HepG2 (cell line): ENCODE data around the gene FTSJ1. TPM values are rescaled to one million over a fixed set of nuclear protein-coding genes. Genes with fewer than 3 reads are reported as not detected.

Experiments
- ATAC-seq: fragments of 200-7000 bp; cut with Tn5 transposase; 3 replicates; pipeline ENCODE4 v1.9.1; 2020; ENCODE audit warnings: mild to moderate bottlenecking, moderate library complexity
- BruUV-seq: library from RNA; stranded (reverse); fragments of 400-500 nt; replicated peaks from 2 replicates; lab custom pipeline; 2021; lab: Mats Ljungman, UMichigan
- CTCF ChIA-PET: fragments of 300-600 bp; formaldehyde crosslinking; extraction: SDS; loops from one replicate; lab custom pipeline; 2021; ENCODE audit warnings: low total read pairs, inconsistent platforms, low intra/inter-chr PET ratio; lab: Yijun Ruan, JAX
- POLR2A ChIA-PET: fragments of 350-600 bp; sonication (Branson Sonifier 250); formaldehyde crosslinking; loops from one replicate; lab custom pipeline; 2020; ENCODE audit warnings: antibody characterized with exemption, inconsistent platforms; lab: Yijun Ruan, JAX
- DNase-seq: peaks from one replicate; pipeline ENCODE4 v3.0.0-alpha.2; 2015; ENCODE audit warnings: low spot score
- FAIRE-seq: peaks from 3 replicates; lab custom pipeline; 2011; peaks lifted over from hg19 to GRCh38; lab: Jason Lieb, UNC
- H2AFZ ChIP-seq: one replicate; pipeline ENCODE4 v1.6.1; 2011; ENCODE audit warnings: low read length, inconsistent platforms
- H3K27ac ChIP-seq: fragments of 300-600 bp; 3 replicates; pipeline ENCODE4 v1.8.0; 2011; ENCODE audit warnings: mixed run types, mild to moderate bottlenecking, mixed read lengths, low read length, inconsistent platforms; ENCODE audit not compliant: insufficient read depth; ENCODE audit errors: extremely low read length
- H3K27me3 ChIP-seq, 2 experiments: fragments of 200-600 bp in 1 of 2; 2 replicates in 1 of 2; 3 replicates in 1 of 2; pipeline versions ENCODE4 v1.6.0 to v1.8.0; 2011; ENCODE audit warnings: low read length in 2 of 2, mild to moderate bottlenecking in 2 of 2, moderate library complexity in 2 of 2, inconsistent platforms in 1 of 2; ENCODE audit not compliant: insufficient read depth in 2 of 2, control insufficient read depth in 1 of 2
- H3K36me3 ChIP-seq, 2 experiments: fragments of 200-600 bp in 1 of 2; replicated peaks in 1 of 2; 2 replicates in 1 of 2; 3 replicates in 1 of 2; pipeline versions ENCODE4 v1.5.1 to v1.8.0; 2011; ENCODE audit warnings: low read length in 2 of 2, inconsistent platforms in 1 of 2; ENCODE audit not compliant: insufficient read depth in 2 of 2, control insufficient read depth in 1 of 2
- H3K4me1 ChIP-seq: 2 replicates; pipeline ENCODE4 v1.5.1; 2012; ENCODE audit warnings: low read length, inconsistent platforms; ENCODE audit not compliant: insufficient read depth
- H3K4me2 ChIP-seq: 2 replicates; pipeline ENCODE4 v1.6.0; 2011; ENCODE audit warnings: low read depth, low read length, inconsistent platforms
- H3K4me3 ChIP-seq, 3 experiments: fragments of 200-600 bp in 1 of 3; sonication (generic), shearing (Covaris generic) in 1 of 3; replicated peaks in 1 of 3; 2 replicates each; pipeline ENCODE4 v1.5.1; 2011 to 2016; ENCODE audit warnings: low read length in 3 of 3, inconsistent platforms in 2 of 3, low read depth in 2 of 3, mild to moderate bottlenecking in 2 of 3, control low read depth in 1 of 3, mixed read lengths in 1 of 3; ENCODE audit not compliant: insufficient read depth in 1 of 3
- H3K79me2 ChIP-seq: one replicate; pipeline ENCODE4 v1.6.1; 2011; ENCODE audit warnings: low read length, inconsistent platforms; ENCODE audit not compliant: insufficient read depth
- H3K9ac ChIP-seq: 2 replicates; pipeline ENCODE4 v1.6.0; 2011; ENCODE audit warnings: mild to moderate bottlenecking, low read depth, low read length, inconsistent platforms; ENCODE audit not compliant: insufficient read depth
- H3K9me3 ChIP-seq: 2 replicates; pipeline ENCODE4 v1.5.1; 2012; ENCODE audit warnings: mild to moderate bottlenecking, low read length
- H4K20me1 ChIP-seq: 2 replicates; pipeline ENCODE4 v1.6.0; 2011; ENCODE audit warnings: inconsistent platforms, mild to moderate bottlenecking, low read length, moderate library complexity; ENCODE audit not compliant: insufficient read depth
- CBX5 ChIP-seq: sonication (generic); formaldehyde crosslinking; IDR thresholded peaks from 2 replicates; pipeline ENCODE4 v1.4.0; 2020; ENCODE audit warnings: missing genetic modification reagents, borderline replicate concordance
- FLYWCH1 ChIP-seq: sonication (generic); formaldehyde crosslinking; IDR thresholded peaks from 2 replicates; pipeline ENCODE4 v1.8.1; 2023; ENCODE audit warnings: mild to moderate bottlenecking, missing genetic modification reagents
- HNRNPLL ChIP-seq: fragments of 200-400 bp; formaldehyde crosslinking; IDR thresholded peaks from 2 replicates; pipeline ENCODE4 v1.6.1; 2017; ENCODE audit warnings: mild to moderate bottlenecking, low read depth, low read length; ENCODE audit not compliant: poor library complexity, severe bottlenecking
- NCOA2 ChIP-seq: sonication (generic); formaldehyde crosslinking; IDR thresholded peaks from 2 replicates; pipeline ENCODE4 v1.8.0; 2022; ENCODE audit warnings: inconsistent platforms
- RBAK ChIP-seq: sonication (generic); formaldehyde crosslinking; IDR thresholded peaks from 2 replicates; pipeline ENCODE4 v1.5.1; 2020; ENCODE audit warnings: mild to moderate bottlenecking, missing genetic modification reagents
- TCF7L2 ChIP-seq: IDR thresholded peaks from 2 replicates; pipeline ENCODE4 v1.6.1; 2011; ENCODE audit warnings: mild to moderate bottlenecking, low read depth, low read length, moderate library complexity
- TRIM24 ChIP-seq: sonication (generic); formaldehyde crosslinking; IDR thresholded peaks from 2 replicates; pipeline ENCODE4 v1.8.0; 2022; ENCODE audit warnings: mild to moderate bottlenecking, missing genetic modification reagents
- ZNF549 ChIP-seq: sonication (generic); formaldehyde crosslinking; IDR thresholded peaks from 2 replicates; pipeline ENCODE4 v1.5.0; 2020; ENCODE audit warnings: missing genetic modification reagents
- ZNF576 ChIP-seq: sonication (generic); formaldehyde crosslinking; IDR thresholded peaks from 2 replicates; pipeline ENCODE4 v1.4.0; 2020; ENCODE audit warnings: mild to moderate bottlenecking, missing genetic modification reagents
- ZNF740 ChIP-seq: sonication (generic); formaldehyde crosslinking; IDR thresholded peaks from 2 replicates; pipeline ENCODE4 v1.4.0; 2020; ENCODE audit warnings: missing genetic modification reagents
- ZNF773 ChIP-seq: sonication (generic); formaldehyde crosslinking; IDR thresholded peaks from 2 replicates; pipeline ENCODE4 v1.4.0; 2020; ENCODE audit warnings: missing genetic modification reagents, borderline replicate concordance
- WGBS: methylation state at CpG from one replicate; pipeline ENCODE4 v1.1.6; 2017; ENCODE audit warnings: low lambda C conversion rate; 5-methylcytosine and 5-hydroxymethylcytosine counted together
- in situ Hi-C: cut with HindIII; loops from 2 replicates; pipeline ENCODE4 v1.10.0; 2017; ENCODE audit warnings: low pct_unique_long_range_greater_than_20kb; ENCODE audit not compliant: extremely low pct_ligation_motif_present
- intact Hi-C: fragments of 100-400 bp; cut with micrococcal nuclease; formaldehyde crosslinking; loops from one replicate; pipeline ENCODE4 v1.10.0; 2022; ENCODE audit not compliant: unreplicated experiment
- polyA plus RNA-seq, 8 experiments: library from polyadenylated mRNA; depleted of rRNA in 3 of 8; stranded (reverse) in 7 of 8; unstranded in 1 of 8; fragments of >200 nt; fragmentation: Illumina TruSeq in 4 of 8; extraction: Trizol in 4 of 8; gene quantifications; 2 replicates each; pipeline versions ENCODE4 v1.2.1 to v1.2.3, GENCODE V29; 2011 to 2016; ENCODE audit warnings: low read depth in 4 of 8, missing spikeins in 1 of 8, mixed read lengths in 1 of 8; ENCODE audit not compliant: insufficient read depth in 1 of 8
- total RNA-seq, 5 experiments: library from RNA; depleted of rRNA; stranded (reverse); fragments of >200 nt; fragmentation: Illumina TruSeq; extraction: Trizol; gene quantifications; 2 replicates each; pipeline ENCODE4 v1.2.3, GENCODE V29; 2016; ENCODE audit warnings: low read depth in 1 of 5
- TF ChIP-seq, protein P1 (sequence below): IDR thresholded peaks from 2 replicates; pipeline ENCODE4 v1.6.1; 2012; ENCODE audit warnings: low read depth, low read length, improper control_type of control experiment
- TF ChIP-seq, protein P2 (sequence below): IDR thresholded peaks from 2 replicates; pipeline ENCODE4 v1.6.1; 2016; ENCODE audit warnings: missing biosample characterization, missing genetic modification reagents, low read depth
- TF ChIP-seq, protein P3 (sequence below): IDR thresholded peaks from 2 replicates; pipeline ENCODE4 v1.4.0; 2020; ENCODE audit warnings: mild to moderate bottlenecking, missing genetic modification reagents

FTSJ1 gene
- total and polyA plus RNA-seq, 2 of the 13 experiments (the other 11 are each of a cell fraction or from before 2014, with no cell fraction given), result 30.3 to 37.9 TPM

DNA sequence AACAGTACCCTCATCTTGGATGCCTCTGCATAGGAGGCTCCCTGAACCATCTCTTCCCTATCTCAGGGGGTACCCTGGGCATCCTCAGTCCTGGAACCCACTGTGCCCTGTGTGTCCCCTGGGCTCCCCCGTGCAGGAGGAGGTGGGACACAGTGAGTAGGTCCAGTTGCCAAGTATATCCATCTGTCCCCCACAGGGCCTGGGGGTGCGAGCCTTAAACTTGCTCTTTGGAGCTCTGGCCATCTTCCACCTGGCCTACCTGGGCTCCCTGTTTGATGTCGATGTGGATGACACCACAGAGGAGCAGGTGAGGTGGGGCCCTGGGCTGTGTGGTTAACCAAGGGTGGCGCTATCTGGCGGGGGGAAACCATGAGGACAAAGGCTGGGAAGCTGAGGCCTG is 41.0 kb downstream of the FTSJ1 start:
- peaks cover 8% of the 10 kb centered on the region for H3K4me1 ChIP-seq
- peaks cover 1% of the 10 kb centered on the region for H3K79me2 ChIP-seq
- BruUV-seq, result no TSS peak
- H3K36me3 ChIP-seq, result no peaks in the 10 kb centered on the region
- no peak for ATAC-seq
- no peaks in the 10 kb centered on the region for H3K9me3 ChIP-seq
- no peak for DNase-seq
- ChIA-PET CTCF (no interaction called here), POLR2A (no interaction called here)
- TF ChIP-seq NCOA2 (CRISPR knock-in tag) (no peak), TRIM24 (no peak), CBX5 (CRISPR knock-in tag) (no peak), ZNF576 (CRISPR knock-in tag) (no peak), ZNF549 (CRISPR knock-in tag) (no peak), ZNF740 (CRISPR knock-in tag) (no peak), HNRNPLL (no peak), ZNF773 (CRISPR knock-in tag) (no peak), TCF7L2 (no peak), RBAK (no peak), FLYWCH1 (CRISPR knock-in tag) (no peak)
- TF ChIP-seq, protein P1, sequence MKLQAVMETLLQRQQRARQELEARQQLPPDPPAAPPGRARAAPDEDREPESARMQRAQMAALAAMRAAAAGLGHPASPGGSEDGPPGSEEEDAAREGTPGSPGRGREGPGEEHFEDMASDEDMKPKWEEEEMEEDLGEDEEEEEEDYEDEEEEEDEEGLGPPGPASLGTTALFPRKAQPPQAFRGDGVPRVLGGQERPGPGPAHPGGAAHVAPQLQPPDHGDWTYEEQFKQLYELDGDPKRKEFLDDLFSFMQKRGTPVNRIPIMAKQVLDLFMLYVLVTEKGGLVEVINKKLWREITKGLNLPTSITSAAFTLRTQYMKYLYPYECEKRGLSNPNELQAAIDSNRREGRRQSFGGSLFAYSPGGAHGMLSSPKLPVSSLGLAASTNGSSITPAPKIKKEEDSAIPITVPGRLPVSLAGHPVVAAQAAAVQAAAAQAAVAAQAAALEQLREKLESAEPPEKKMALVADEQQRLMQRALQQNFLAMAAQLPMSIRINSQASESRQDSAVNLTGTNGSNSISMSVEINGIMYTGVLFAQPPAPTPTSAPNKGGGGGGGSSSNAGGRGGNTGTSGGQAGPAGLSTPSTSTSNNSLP, result no peak
- TF ChIP-seq, protein P2, sequence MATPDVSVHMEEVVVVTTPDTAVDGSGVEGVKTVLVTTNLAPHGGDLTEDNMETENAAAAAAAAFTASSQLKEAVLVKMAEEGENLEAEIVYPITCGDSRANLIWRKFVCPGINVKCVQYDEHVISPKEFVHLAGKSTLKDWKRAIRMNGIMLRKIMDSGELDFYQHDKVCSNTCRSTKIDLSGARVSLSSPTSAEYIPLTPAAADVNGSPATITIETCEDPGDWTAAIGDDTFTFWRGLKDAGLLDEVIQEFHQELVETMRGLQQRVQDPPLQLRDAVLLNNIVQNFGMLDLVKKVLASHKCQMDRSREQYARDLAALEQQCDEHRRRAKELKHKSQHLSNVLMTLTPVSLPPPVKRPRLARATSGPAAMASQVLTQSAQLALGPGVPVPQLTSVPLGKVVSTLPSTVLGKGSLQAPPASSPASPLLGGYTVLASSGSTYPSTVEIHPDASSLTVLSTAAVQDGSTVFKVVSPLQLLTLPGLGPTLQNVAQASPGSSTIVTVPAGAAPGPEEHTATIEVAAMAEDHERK (CRISPR knock-in tag), result no peak
- TF ChIP-seq, protein P3, sequence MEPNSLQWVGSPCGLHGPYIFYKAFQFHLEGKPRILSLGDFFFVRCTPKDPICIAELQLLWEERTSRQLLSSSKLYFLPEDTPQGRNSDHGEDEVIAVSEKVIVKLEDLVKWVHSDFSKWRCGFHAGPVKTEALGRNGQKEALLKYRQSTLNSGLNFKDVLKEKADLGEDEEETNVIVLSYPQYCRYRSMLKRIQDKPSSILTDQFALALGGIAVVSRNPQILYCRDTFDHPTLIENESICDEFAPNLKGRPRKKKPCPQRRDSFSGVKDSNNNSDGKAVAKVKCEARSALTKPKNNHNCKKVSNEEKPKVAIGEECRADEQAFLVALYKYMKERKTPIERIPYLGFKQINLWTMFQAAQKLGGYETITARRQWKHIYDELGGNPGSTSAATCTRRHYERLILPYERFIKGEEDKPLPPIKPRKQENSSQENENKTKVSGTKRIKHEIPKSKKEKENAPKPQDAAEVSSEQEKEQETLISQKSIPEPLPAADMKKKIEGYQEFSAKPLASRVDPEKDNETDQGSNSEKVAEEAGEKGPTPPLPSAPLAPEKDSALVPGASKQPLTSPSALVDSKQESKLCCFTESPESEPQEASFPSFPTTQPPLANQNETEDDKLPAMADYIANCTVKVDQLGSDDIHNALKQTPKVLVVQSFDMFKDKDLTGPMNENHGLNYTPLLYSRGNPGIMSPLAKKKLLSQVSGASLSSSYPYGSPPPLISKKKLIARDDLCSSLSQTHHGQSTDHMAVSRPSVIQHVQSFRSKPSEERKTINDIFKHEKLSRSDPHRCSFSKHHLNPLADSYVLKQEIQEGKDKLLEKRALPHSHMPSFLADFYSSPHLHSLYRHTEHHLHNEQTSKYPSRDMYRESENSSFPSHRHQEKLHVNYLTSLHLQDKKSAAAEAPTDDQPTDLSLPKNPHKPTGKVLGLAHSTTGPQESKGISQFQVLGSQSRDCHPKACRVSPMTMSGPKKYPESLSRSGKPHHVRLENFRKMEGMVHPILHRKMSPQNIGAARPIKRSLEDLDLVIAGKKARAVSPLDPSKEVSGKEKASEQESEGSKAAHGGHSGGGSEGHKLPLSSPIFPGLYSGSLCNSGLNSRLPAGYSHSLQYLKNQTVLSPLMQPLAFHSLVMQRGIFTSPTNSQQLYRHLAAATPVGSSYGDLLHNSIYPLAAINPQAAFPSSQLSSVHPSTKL (CRISPR knock-in tag), result no peak
- intact Hi-C loops (no loop called here), in situ Hi-C loops (no loop called here)
- H2AFZ ChIP-seq, result no peak overlapping the region
- no peak overlapping the region for H3K9ac ChIP-seq
- H3K4me2 ChIP-seq, result no peak overlapping the region
- H3K27ac ChIP-seq, result no peak overlapping the region
- FAIRE-seq, result no peak
- H3K27me3 ChIP-seq, result no peaks in the 10 kb centered on the region
- H3K4me3 ChIP-seq, result no peak overlapping the region
- no peaks in the 10 kb centered on the region for H4K20me1 ChIP-seq
- WGBS, result 100% methylated on average over 1 of the region's 5 CpGs
